GM18951 (cell line): ENCODE results near the gene CHRNA4.

Source experiments
- POLR2A ChIP-seq: IDR thresholded peaks from 4 replicates; pipeline ENCODE4 v1.6.1; 2011; ENCODE audit warnings: mild to moderate bottlenecking; ENCODE audit not compliant: insufficient read length, insufficient read depth; ENCODE audit errors: extremely low read depth
- in situ Hi-C: fragments of 300-500 bp; cut with MboI; formaldehyde crosslinking; loops from one replicate; pipeline ENCODE4 v1.12.0; 2022; ENCODE audit warnings: low sequenced_read_pairs, mixed read lengths, inconsistent platforms; ENCODE audit not compliant: unreplicated experiment

CHRNA4 gene

DNA sequence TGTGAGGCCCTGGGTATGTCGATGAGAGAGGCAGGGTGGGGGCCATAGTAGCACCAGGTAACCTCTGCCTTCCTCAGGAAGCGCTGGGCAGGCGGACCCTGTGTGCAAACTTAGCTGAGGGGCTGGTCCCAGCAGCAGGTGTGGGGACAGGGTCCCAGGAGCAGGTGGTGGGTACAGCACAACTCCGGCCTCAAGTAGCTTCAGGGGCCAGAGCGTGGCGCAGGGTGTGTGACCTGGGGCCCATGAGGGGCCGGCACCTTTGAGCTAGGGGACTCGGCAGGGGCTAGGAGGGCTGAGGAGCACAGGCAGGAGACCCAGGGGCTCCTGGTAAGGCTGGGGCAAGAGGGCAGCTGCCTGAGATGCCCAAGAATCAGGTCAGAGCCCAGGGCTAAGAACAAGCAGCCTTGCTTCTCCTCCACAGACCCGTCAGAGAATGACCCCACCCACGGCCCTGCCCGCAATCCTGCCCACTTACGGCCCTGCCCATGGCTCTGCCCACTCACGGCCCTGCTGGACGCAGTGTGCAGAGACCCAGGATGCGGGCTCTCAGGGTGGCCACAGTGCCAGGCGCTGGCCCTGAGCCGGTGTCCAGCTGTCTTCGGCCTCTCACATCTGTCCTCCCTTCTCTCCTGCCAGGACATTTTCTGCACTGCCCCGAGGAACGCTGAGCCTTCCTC lies 30.9 kb downstream of the CHRNA4 start:
- in situ Hi-C loops: no loop called here
- no peak for TF ChIP-seq POLR2A

GRCh38 chr20:63329331-63330083 lies 31.6 kb downstream of the CHRNA4 start:
- no peak for TF ChIP-seq POLR2A
- in situ Hi-C loops: no loop called here

- in situ Hi-C loops: no loop called here
- TF ChIP-seq POLR2A: no peak
These were observed 32.4 kb downstream of the CHRNA4 start for GRCh38 chr20:63328718-63329275.

GRCh38 chr20:63328026-63328700 lies 33.0 kb downstream of the CHRNA4 start:
- no peak for TF ChIP-seq POLR2A
- in situ Hi-C loops: no loop called here

DNA sequence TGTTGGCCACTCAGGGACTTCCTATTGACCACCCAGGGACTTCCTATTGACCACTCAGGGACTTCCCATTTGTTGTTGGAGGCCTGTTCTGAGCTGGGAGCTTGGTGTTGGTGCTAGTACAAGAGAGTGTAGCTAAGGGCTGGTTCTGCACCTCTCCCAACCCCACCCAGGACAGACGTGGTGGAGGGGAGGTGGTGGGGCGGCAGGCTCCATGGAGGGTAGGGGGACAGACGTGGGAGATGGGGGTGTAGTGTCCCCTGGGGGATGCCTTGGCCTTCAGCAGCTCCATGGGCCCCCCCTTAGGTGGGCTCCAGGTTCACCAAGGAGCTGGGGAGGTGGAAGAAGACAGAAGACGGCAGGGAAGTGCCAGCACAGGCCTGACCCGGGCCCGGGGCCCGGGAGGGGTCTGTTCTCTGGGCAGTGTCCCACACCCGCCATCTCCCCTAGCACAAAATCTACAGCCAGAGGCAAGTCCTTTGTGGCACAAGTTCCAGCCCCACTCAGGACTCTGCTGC lies 33.9 kb downstream of the CHRNA4 start:
- TF ChIP-seq POLR2A: no peak

DNA sequence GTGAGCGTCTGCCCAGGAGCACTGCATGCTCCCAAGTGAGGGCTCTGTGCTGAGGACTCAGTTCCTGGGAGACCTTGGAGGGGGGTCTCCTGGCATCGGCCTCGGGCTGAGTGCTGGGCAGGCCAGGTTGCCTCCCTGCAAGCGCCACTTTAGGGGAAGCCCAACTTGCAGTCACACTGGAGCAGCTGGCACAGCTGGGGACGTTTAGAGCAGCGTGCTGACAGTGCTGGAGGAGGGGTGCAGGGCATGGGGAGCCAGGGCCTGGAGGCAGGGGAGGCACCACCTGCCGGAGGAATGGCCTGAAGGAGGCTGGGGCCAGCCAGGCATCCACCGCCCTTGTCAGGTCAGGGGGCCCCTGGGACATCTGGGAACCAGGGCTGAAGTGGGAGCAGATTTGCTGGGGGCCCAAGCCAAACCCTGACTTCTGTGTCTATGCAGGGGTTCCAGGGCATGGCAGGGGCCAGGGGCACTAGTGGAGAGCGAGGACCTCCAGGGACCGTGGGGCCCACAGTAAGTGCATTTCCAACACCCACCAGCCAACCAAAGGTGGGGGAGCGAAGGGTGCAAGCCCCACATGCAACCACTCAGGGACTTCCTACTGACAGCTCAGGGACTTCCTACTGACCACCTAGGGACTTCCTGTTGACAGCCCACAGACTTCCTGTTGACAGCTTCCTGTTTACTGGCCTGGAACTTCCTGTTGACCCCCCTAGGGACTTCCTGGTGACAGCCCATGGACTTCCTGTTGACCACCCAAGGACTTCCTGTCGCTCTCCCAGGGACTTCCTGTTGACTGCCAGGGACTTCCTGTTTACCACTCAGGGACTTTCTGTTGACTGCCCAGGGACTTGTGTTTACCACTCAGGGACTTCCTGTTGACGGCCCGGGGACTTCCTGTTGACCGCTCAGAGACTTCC lies 34.6 kb downstream of the CHRNA4 start:
- in situ Hi-C loops: no loop called here
- no peak for TF ChIP-seq POLR2A

More for the DNA sequence above, 33.9 kb downstream of the CHRNA4 start:
- in situ Hi-C loops: no loop called here

GRCh38 chr20:63325554-63326313 lies 35.4 kb downstream of the CHRNA4 start:
- TF ChIP-seq POLR2A: no peak
- in situ Hi-C loops: no loop called here

DNA sequence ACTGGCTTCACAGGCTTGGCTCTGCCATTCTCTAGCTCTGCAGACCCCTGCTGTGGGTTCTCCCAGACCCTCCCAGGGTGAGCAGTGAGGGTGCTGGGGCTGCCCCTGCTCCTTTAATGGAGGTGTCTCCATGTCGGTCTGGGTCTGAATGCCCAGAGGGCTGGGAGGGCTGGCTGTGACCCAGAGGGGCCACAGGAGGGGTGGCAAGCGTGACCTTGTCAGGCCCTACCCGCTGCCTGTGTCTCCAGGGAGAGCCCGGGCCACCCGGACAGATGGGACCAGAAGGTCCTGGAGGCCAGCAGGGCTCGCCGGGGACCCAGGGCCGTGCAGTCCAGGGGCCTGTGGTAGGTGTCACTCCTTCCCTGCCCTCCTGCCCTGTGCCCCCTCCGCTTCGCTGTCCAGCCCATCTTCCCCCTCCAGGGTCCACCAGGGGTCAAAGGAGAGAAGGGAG lies 36.1 kb downstream of the CHRNA4 start:
- no peak for TF ChIP-seq POLR2A
- in situ Hi-C loops: no loop called here

DNA sequence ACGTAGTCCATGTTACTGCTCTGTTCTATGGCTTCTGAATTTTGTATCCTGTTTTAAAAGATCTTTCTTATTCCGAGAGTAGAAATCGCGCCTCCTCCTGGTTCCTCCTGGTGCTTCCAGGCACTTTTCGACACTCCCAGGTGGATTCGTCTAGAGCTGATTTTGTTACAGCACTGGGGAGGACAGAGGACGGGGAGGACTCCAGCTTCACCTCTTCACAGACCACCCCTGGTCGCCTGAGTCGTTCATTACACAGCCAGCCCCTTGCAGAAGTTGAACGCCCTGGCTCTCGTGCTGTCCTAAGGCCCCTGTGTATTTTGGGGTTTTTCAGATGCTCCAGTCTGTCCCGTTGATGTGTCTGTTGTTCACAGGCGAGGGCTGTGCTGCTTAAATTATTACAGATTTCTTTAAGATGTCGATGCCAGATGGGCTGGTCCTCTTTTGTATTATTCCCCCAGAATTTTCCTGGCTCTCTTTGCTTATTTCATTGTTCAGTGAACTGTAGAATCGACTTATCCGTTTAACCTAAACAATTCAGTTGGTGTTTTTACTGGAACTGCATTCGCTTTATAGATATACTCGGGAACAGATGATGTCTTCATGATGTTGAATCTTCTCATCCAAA lies 37.7 kb downstream of the CHRNA4 start:
- in situ Hi-C loops: no loop called here
- no peak for TF ChIP-seq POLR2A

DNA sequence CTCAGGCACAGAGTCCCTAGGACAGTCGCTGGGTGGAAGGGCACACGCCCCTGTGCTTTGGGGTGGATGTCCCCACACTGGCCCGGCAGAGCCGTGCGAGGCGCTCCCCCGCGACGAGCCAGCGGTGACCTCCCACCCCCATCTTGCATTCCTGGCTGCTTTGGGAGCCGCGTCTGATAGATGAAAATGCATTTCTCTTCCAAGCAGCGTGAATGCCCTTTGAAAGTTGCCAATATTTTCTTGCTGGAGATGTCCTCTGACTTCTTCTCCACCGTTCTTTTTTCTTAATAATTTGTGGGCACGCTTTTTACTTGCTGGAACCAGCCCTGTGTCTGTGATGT lies 38.2 kb downstream of the CHRNA4 start:
- no peak for TF ChIP-seq POLR2A
- in situ Hi-C loops: no loop called here

GRCh38 chr20:63322146-63322932 lies 38.8 kb downstream of the CHRNA4 start:
- in situ Hi-C loops: no loop called here

More at GRCh38 chr20:63322146-63322932, 38.8 kb downstream of the CHRNA4 start:
- TF ChIP-seq POLR2A: no peak
